Thyroid gland (tissue), 4 donors: ENCODE measurements around the gene PRRG4. TPM values are rescaled to one million over a fixed set of nuclear protein-coding genes. Genes with fewer than 3 reads are reported as not detected.

ENCODE experiments used
- DNase-seq, 2 donors: peaks; one replicate each; pipeline ENCODE4 v3.0.0-alpha.2; 2019
- H3K27ac ChIP-seq, 3 donors: fragments of 200-600 bp; sonication (generic); 1 replicate in 2 of 3; 2 replicates in 1 of 3; pipeline ENCODE4 v1.5.1; 2016 to 2019; ENCODE audit warnings: mild to moderate bottlenecking in 1 of 3, moderate library complexity in 1 of 3
- H3K27me3 ChIP-seq: fragments of 200-600 bp; sonication (generic); one replicate; pipeline ENCODE4 v1.5.1; 2019
- H3K36me3 ChIP-seq, 2 donors: fragments of 200-600 bp; sonication (generic); one replicate each; pipeline ENCODE4 v1.5.1; 2016 to 2019
- H3K4me1 ChIP-seq, 2 donors: fragments of 200-600 bp; sonication (generic); one replicate each; pipeline ENCODE4 v1.5.1; 2017 to 2019
- H3K4me3 ChIP-seq, 3 donors: fragments of 200-600 bp; sonication (generic); replicated peaks in 1 of 3; 1 replicate in 2 of 3; 2 replicates in 1 of 3; pipeline ENCODE4 v1.5.1; 2016; ENCODE audit warnings: mild to moderate bottlenecking in 1 of 3
- H3K9me3 ChIP-seq: fragments of 200-600 bp; sonication (generic); one replicate; pipeline ENCODE4 v1.5.1; 2017
- POLR2A ChIP-seq, 2 donors: fragments of 450-650 bp; IDR thresholded peaks; one replicate each; pipeline ENCODE4 v1.6.1; 2017; ENCODE audit warnings: antibody characterized with exemption in 2 of 2, mild to moderate bottlenecking in 2 of 2, moderate library complexity in 1 of 2
- WGBS, 2 donors: methylation state at CpG; one replicate each; pipeline ENCODE4 v1.1.5; 2017; 5-methylcytosine and 5-hydroxymethylcytosine counted together
- intact Hi-C: fragments of 100-400 bp; cut with DNase I; formaldehyde crosslinking; loops from one replicate; pipeline ENCODE4 v1.15.1; 2023
- total RNA-seq, 4 donors: library from RNA; depleted of rRNA; stranded (reverse); fragments of >200 nt; gene quantifications; one replicate each; pipeline ENCODE4 v1.2.3, GENCODE V29; 2016
- TF ChIP-seq, protein P1 (sequence below), 6 experiments: fragments of 200-600 bp in 3 of 6; fragments of 450-650 bp in 3 of 6; sonication (generic) in 3 of 6; IDR thresholded peaks; one replicate each; pipeline ENCODE4 v1.5.1; 2016 to 2019; ENCODE audit warnings: antibody characterized with exemption in 6 of 6, mild to moderate bottlenecking in 2 of 6, inconsistent platforms in 1 of 6, moderate library complexity in 1 of 6

Gene PRRG4
- total RNA-seq, 4 donors from 2014 or later = 13.4 to 20.8 (median 17.7) TPM

DNA sequence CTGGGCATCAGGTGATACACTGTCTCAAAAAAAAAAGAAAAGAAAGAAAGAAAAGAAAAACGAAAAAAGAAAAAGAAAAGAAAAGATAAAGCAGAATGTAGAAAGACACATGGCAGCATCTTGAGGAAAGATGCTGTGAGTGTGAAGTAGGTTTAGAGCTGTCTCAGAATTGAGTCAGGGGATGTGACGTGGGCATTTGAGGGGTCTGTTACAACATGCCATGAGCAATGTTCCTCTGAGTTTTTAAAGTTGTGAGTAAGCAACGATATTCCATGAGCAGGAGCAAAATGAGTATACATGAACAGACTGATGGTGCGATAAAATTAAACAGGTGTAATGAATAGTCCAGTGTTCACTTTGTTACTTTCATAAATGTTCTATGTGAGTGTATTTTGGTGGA lies 51.6 kb downstream of the PRRG4 start:
- H3K9me3 ChIP-seq = no peaks in the 10 kb centered on the region
- no peaks in the 10 kb centered on the region for H3K4me1 ChIP-seq
- H3K4me3 ChIP-seq = no peak overlapping the region
- TF ChIP-seq, protein P1, sequence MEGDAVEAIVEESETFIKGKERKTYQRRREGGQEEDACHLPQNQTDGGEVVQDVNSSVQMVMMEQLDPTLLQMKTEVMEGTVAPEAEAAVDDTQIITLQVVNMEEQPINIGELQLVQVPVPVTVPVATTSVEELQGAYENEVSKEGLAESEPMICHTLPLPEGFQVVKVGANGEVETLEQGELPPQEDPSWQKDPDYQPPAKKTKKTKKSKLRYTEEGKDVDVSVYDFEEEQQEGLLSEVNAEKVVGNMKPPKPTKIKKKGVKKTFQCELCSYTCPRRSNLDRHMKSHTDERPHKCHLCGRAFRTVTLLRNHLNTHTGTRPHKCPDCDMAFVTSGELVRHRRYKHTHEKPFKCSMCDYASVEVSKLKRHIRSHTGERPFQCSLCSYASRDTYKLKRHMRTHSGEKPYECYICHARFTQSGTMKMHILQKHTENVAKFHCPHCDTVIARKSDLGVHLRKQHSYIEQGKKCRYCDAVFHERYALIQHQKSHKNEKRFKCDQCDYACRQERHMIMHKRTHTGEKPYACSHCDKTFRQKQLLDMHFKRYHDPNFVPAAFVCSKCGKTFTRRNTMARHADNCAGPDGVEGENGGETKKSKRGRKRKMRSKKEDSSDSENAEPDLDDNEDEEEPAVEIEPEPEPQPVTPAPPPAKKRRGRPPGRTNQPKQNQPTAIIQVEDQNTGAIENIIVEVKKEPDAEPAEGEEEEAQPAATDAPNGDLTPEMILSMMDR (IDR thresholded peaks at IDR 0.05) = no peak
- TF ChIP-seq POLR2A (IDR thresholded peaks at IDR 0.05) = no peak
- intact Hi-C loops = no loop called here
- DNase-seq = no peak
- WGBS, 2 donors = 67 to 78% methylated on average over 4 of the region's 4 CpGs
- no peaks in the 10 kb centered on the region for H3K36me3 ChIP-seq
- H3K27me3 ChIP-seq = no peaks in the 10 kb centered on the region
- H3K27ac ChIP-seq = no peak overlapping the region

DNA sequence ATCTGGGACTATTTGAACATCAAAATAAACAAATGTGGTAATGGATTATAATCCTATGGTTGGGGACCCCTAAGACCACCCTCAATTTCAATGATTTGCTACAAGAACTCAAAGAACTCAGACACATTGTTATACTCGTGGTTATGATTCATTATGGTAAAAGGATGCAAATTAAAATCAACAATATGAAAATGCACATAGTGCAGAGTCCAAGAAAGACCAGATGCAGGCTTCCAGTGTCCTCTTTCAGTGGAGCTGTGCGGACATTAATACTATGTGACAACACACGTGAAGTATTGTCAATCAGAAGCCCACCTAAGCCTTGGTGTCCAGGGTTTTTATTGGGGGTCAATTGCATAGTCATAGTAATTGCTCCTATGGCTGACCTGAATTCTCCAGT lies 53.7 kb downstream of the PRRG4 start:
- Histone ChIP-seq H3K36me3 (no peaks in the 10 kb centered on the region), H3K27ac (no peak overlapping the region), H3K9me3 (no peaks in the 10 kb centered on the region), H3K4me1 (no peaks in the 10 kb centered on the region), H3K4me3 (no peak overlapping the region), H3K27me3 (no peaks in the 10 kb centered on the region)
- 73 to 80% methylated on average over 3 of the region's 3 CpGs for WGBS, 2 donors
- TF ChIP-seq POLR2A (IDR thresholded peaks at IDR 0.05) = no peak
- intact Hi-C loops = no loop called here
- DNase-seq = no peak

DNA sequence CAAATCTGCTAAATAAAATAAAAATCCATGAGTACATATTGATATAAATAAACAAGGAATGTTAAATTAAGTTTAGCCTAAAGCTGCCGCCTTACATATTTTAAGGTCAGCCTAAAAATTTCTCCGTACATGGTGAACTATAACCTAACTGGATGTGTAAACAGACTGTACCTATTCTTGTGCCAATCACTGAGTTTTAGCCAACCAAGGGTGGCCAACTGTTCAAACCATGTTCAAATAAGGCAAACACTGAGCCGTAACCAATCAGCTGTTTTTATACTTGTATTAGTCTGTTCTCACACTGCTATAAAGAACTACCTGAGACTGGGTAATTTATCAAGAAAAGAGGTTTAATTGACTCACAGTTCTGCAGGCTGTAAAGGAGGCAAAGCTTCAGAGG lies 54.3 kb downstream of the PRRG4 start:
- Histone ChIP-seq H3K4me1 (no peaks in the 10 kb centered on the region), H3K4me3 (no peak overlapping the region), H3K9me3 (no peaks in the 10 kb centered on the region), H3K27me3 (no peaks in the 10 kb centered on the region), H3K36me3 (no peaks in the 10 kb centered on the region), H3K27ac (no peak overlapping the region)
- no peak for DNase-seq
- intact Hi-C loops = no loop called here
- TF ChIP-seq POLR2A (IDR thresholded peaks at IDR 0.05) = no peak
- TF ChIP-seq, protein P1 (IDR thresholded peaks at IDR 0.05) = no peak
- 92% methylated on average over 3 of the region's 3 CpGs for WGBS, 2 donors

DNA sequence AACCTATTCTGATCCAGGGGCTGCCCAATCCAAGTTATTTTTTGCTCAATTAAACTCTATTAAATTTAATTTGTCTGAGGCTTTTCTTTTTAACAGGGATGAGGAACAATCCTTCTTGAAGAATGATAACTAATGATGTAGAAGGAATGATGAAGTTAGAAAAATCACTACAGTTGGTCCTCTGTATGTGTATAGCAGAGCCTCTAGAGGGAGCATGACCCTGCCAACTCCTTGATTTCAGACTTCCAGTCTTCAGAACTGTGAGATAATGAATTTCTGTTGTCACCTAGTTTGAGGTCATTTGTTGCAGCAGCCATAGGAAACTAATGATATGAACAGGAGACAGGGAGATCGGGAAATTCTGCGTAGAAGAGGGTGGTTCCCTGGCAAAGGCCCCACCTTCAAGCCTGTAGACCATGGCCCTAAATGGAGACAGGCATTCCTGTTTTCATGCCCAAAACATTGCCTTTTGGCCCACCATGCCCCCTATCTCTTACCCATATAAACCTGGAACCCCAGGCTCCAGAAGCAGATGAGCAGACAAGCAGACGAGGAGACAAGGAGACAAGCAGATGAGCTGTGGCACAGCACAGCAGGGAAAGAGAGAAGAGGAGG lies 55.1 kb downstream of the PRRG4 start:
- no peak overlapping the region for H3K4me3 ChIP-seq
- H3K4me1 ChIP-seq = no peaks in the 10 kb centered on the region
- intact Hi-C loops = no loop called here
- DNase-seq = no peak
- no peaks in the 10 kb centered on the region for H3K36me3 ChIP-seq
- WGBS, 2 donors = 72 to 85% methylated on average over 3 of the region's 3 CpGs
- no peaks in the 10 kb centered on the region for H3K9me3 ChIP-seq
- H3K27ac ChIP-seq = no peak overlapping the region
- no peak for TF ChIP-seq POLR2A (IDR thresholded peaks at IDR 0.05)
- TF ChIP-seq, protein P1 (IDR thresholded peaks at IDR 0.05) = peak in 2 of 6 experiments; percentile 16 to 38
- H3K27me3 ChIP-seq = no peaks in the 10 kb centered on the region

DNA sequence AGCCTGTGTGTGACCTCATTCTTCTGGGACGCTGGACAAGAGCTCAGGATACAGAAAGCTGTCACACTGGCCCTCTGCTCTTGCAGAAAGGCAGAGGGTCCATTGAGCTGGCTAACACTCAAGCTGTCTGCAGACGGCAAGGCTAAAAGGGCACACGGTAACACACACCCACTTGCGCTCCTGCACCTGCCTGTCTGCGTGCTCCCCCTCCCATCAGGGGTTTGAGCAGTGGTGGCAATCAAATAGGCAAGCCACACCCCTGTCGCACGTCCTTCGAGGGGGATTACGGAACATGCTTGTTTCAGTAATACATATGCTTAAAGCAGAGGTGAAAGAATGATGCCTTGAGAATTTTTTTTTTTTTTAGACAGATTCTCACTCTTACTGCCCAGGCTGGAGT lies 55.8 kb downstream of the PRRG4 start:
- no peak overlapping the region for H3K4me3 ChIP-seq
- TF ChIP-seq, protein P1 (IDR thresholded peaks at IDR 0.05) = no peak
- TF ChIP-seq POLR2A (IDR thresholded peaks at IDR 0.05) = no peak
- intact Hi-C loops = no loop called here
- WGBS, 2 donors = 87 to 93% methylated on average over 9 of the region's 9 CpGs
- H3K4me1 ChIP-seq = no peaks in the 10 kb centered on the region
- DNase-seq = no peak
- H3K27ac ChIP-seq = no peak overlapping the region
- H3K9me3 ChIP-seq = no peaks in the 10 kb centered on the region
- no peaks in the 10 kb centered on the region for H3K36me3 ChIP-seq
- H3K27me3 ChIP-seq = no peaks in the 10 kb centered on the region
